Measurements from ENCODE around the gene A2ML1.

A2ML1 gene

DNA sequence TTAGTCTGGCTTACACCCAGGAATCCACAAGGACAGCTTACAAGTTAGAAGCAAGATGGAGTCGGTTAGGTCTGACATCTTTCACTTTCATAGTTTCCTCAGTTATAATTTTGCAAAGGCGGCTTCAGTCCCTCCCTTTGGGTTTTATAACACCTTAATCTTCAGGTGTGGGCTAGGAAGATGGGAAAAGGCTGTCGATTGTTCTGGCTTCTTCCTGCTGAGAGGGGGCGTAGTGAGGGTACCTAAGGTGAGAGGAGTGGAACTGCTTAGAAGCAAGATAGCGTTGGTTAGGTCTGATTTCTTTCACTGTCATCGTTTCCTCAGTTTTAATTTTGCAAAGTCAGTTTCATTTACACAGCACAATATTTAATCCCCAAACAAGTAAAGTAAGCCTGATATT, 10.1 kb downstream of the A2ML1 start:
- Histone ChIP-seq H3K9me2 (replicated peaks; ENCODE audit: control insufficient read depth, low read length) (no peaks in the 10 kb centered on the region), H4K20me1 (ENCODE audit: control insufficient read depth, insufficient read depth, low read depth, low read length) (no peaks in the 10 kb centered on the region), H3K36me3 (ENCODE audit: control insufficient read depth, low read length) (no peaks in the 10 kb centered on the region), H3K4me1 (ENCODE audit: control insufficient read depth, low read length) (peaks cover 17% of the 10 kb centered on the region), H3F3A (ENCODE audit: control insufficient read depth, insufficient read depth) (0 out of 2 replicates have a peak, but pooled peaks cover 4% of the 10 kb centered on the region), H3K4me3 (ENCODE audit: low read length) (no peak overlapping the region), H3K4me2 (ENCODE audit: low read length) (no peak overlapping the region), H3K79me2 (ENCODE audit: control insufficient read depth, low read length) (no peaks in the 10 kb centered on the region), H3K9me3 (ENCODE audit: control insufficient read depth, insufficient read depth, low read length) (no peaks in the 10 kb centered on the region), H3K27ac (ENCODE audit: low read depth, low read length) (no peak overlapping the region), H3K27me3 (ENCODE audit: control insufficient read depth, low read length) (no peaks in the 10 kb centered on the region)
- TF ChIP-seq, protein P1, sequence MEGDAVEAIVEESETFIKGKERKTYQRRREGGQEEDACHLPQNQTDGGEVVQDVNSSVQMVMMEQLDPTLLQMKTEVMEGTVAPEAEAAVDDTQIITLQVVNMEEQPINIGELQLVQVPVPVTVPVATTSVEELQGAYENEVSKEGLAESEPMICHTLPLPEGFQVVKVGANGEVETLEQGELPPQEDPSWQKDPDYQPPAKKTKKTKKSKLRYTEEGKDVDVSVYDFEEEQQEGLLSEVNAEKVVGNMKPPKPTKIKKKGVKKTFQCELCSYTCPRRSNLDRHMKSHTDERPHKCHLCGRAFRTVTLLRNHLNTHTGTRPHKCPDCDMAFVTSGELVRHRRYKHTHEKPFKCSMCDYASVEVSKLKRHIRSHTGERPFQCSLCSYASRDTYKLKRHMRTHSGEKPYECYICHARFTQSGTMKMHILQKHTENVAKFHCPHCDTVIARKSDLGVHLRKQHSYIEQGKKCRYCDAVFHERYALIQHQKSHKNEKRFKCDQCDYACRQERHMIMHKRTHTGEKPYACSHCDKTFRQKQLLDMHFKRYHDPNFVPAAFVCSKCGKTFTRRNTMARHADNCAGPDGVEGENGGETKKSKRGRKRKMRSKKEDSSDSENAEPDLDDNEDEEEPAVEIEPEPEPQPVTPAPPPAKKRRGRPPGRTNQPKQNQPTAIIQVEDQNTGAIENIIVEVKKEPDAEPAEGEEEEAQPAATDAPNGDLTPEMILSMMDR (IDR thresholded peaks at IDR 0.05; ENCODE audit: low read depth, low read length, poor library complexity, severe bottlenecking), result no peak
- no peak for TF ChIP-seq EZH2phosphoT487 (IDR thresholded peaks at IDR 0.05; ENCODE audit: borderline replicate concordance, low read length)

DNA sequence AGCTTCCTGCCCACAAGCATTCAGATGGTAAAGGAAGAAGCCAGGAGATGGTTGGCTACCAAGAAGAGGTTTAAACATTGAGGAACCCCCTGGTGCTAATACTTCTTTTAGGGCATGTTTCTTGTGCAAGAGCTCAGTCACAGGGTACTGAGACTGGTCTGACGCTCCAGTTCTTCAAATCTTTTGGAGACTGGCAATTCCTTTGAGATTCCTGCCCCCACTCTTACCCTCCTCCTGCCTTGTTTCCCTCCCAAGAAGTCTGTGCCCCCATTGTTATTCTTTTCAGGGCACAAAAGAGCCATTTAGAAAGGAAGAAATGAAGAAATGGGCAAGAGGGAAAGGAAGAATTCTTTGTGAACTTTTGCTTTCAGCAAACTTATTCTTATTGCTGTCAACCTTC, 11.8 kb downstream of the A2ML1 start:
- TF ChIP-seq, protein P1 (IDR thresholded peaks at IDR 0.05; ENCODE audit: low read depth, low read length, poor library complexity, severe bottlenecking), result no peak
- TF ChIP-seq EZH2phosphoT487 (IDR thresholded peaks at IDR 0.05; ENCODE audit: borderline replicate concordance, low read length), result no peak
- Histone ChIP-seq H3F3A (ENCODE audit: control insufficient read depth, insufficient read depth) (0 out of 2 replicates have a peak, but pooled peaks cover 4% of the 10 kb centered on the region), H3K9me2 (replicated peaks; ENCODE audit: control insufficient read depth, low read length) (no peaks in the 10 kb centered on the region), H3K4me3 (ENCODE audit: low read length) (no peak overlapping the region), H4K20me1 (ENCODE audit: control insufficient read depth, insufficient read depth, low read depth, low read length) (no peaks in the 10 kb centered on the region), H3K36me3 (ENCODE audit: control insufficient read depth, low read length) (no peaks in the 10 kb centered on the region), H3K79me2 (ENCODE audit: control insufficient read depth, low read length) (no peaks in the 10 kb centered on the region), H3K4me2 (ENCODE audit: low read length) (no peak overlapping the region), H3K27me3 (ENCODE audit: control insufficient read depth, low read length) (no peaks in the 10 kb centered on the region), H3K9me3 (ENCODE audit: control insufficient read depth, insufficient read depth, low read length) (no peaks in the 10 kb centered on the region), H3K27ac (ENCODE audit: low read depth, low read length) (no peak overlapping the region), H3K4me1 (ENCODE audit: control insufficient read depth, low read length) (peaks cover 17% of the 10 kb centered on the region)

DNA sequence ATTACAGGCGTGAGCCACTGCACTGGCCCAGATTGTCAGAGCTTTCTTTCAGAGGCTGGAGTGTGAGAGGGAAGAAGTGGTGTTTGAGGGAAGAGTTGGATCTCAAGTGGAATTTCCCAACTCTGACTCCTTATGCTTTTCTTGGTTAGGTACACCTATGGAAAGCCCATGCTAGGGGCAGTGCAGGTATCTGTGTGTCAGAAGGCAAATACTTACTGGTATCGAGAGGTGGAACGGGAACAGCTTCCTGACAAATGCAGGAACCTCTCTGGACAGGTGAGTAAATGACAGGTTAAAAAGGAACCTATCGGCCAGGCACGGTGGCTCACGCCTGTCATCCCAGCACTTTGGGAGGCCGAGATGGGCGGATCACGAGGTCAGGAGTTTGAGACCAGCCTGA, 14.9 kb downstream of the A2ML1 start:
- no peak for TF ChIP-seq EZH2phosphoT487 (IDR thresholded peaks at IDR 0.05; ENCODE audit: borderline replicate concordance, low read length)
- TF ChIP-seq, protein P1 (IDR thresholded peaks at IDR 0.05; ENCODE audit: low read depth, low read length, poor library complexity, severe bottlenecking), result no peak
- Histone ChIP-seq H3K4me3 (ENCODE audit: low read length) (no peak overlapping the region), H3K9me2 (replicated peaks; ENCODE audit: control insufficient read depth, low read length) (no peaks in the 10 kb centered on the region), H3K4me1 (ENCODE audit: control insufficient read depth, low read length) (no peaks in the 10 kb centered on the region), H3K27ac (ENCODE audit: low read depth, low read length) (no peak overlapping the region), H3K36me3 (ENCODE audit: control insufficient read depth, low read length) (no peaks in the 10 kb centered on the region), H3K27me3 (ENCODE audit: control insufficient read depth, low read length) (no peaks in the 10 kb centered on the region), H3F3A (ENCODE audit: control insufficient read depth, insufficient read depth) (no peaks in the 10 kb centered on the region), H3K4me2 (ENCODE audit: low read length) (no peak overlapping the region), H3K79me2 (ENCODE audit: control insufficient read depth, low read length) (no peaks in the 10 kb centered on the region), H3K9me3 (ENCODE audit: control insufficient read depth, insufficient read depth, low read length) (no peaks in the 10 kb centered on the region), H4K20me1 (ENCODE audit: control insufficient read depth, insufficient read depth, low read depth, low read length) (no peaks in the 10 kb centered on the region)
